Midbrain (tissue), 1 donor: ENCODE data around the gene GAMT.

ENCODE experiments used
- DNase-seq: peaks from one replicate; lab custom pipeline; 2025; lab: John Stamatoyannopoulos, UW

Gene GAMT

DNA sequence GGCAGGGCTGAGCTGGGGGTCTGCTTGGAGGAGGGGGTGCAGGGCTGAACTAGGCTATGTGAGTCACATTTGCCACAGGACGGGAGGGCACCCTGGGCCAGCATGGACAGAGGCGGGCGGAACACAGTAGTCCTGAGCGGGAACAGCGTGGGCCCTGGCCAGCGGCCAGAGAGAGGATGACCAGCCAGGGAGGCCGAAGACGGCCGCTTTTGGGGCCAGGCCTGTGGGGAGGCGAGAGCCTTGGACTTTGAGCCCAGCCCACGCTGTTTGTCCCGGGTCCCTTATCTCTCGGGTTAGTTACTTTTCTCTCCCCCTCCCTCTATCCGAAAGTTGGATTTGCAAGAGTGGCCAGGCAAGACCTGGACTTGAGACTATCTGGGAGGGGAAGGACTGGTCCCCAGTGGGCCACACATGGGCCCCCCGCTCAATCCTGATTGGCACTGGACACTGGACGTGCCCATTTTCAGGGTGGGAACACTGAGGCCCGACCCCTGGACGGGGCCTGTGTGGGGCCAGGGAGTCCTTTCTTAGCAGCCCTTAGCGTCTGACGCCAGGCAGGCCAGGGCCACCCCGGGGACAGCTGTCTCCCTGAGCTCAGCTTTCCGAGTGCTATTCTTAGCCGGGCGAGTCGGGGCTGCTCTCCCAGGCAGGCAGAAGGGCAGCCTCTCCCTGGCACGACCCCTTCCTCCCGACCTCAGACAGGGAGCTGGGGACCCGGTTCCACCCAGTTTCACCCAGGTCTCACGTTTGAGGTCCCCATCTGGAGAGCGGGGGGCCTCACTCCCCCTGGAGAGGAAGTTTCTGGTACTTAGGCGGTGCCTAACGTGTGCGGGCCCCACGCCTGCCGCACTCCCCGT, 833 bp downstream of the GAMT start:
- no peak for DNase-seq

GRCh38 chr19:1399745-1400144, 1.6 kb downstream of the GAMT start:
- no peak for DNase-seq

GRCh38 chr19:1399079-1399478, 2.3 kb downstream of the GAMT start:
- DNase-seq, result no peak

GRCh38 chr19:1397838-1398237, 3.5 kb downstream of the GAMT start:
- no peak for DNase-seq

GRCh38 chr19:1396768-1397679, 4.3 kb downstream of the GAMT start:
- no peak for DNase-seq

DNA sequence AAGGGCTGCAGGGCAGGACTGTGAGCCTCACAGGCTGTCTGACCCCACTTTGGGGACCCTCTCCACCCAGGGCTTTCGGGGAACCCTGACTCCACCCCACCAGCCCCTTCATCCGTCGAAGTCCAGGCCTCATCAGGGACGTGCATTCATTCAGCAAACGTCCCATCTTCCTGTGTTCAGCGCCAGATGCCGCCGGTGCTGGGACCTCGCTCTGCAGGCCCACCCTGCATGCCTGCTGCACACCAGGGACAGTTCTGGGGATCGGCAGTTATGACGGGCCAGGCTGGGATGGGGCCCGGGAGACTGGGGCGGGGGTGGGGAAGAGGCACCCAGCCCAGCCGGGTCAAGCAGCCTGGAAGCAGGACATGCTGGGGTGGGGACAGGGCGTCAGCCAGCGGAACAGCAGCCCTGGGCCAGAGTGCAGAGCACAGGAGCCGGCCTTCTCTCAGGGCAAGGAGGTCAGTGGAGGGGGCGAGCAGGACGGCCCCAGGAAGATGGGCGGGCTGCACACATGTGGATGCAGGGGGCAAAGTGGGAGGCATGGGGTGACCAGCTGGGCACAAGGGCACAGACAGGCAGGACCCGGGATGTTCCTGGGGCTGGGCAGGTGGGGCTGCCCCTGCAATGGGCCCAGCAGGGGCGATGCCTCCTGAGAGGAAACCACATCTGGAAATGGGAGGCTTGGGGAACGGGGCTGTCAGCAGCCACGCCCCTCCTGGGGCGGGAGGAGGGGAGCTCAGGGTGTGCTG, 5.1 kb downstream of the GAMT start:
- no peak for DNase-seq

GRCh38 chr19:1395194-1396018, 5.9 kb downstream of the GAMT start:
- DNase-seq, result no peak

- DNase-seq, result peak; percentile 34
Observed at GRCh38 chr19:1394252-1395193, 6.8 kb downstream of the GAMT start.

- DNase-seq, result no peak
Observed at GRCh38 chr19:1393841-1394240, 7.5 kb downstream of the GAMT start.

DNA sequence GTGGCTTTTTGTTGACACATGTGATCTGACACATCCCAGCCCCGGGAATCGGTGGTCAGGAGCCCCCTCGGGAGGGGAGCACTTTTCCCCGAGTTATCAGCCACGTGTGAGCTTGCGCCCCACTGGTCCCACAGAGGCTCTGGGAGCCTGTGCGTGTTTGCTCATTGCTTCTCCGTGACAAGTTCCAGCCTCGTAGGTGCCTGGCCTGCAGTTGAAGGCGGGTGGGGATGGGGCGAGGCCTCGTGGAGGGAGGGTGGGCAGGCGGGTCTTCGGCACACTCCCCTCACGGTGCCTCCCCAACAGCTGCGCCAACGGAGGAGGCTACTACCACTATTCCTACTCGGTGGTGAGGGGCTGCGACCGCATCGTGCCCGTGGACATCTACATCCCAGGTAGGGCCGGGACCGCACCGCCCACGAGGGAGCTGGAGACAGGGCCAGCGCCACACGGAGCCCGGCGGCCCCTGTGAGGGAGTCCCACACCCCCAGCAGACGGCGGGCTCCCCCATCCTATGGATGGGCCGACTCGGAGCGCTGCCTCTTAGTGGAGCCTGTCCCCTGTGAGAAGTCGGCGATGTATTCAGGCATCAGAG, 8.3 kb downstream of the GAMT start:
- no peak for DNase-seq

DNA sequence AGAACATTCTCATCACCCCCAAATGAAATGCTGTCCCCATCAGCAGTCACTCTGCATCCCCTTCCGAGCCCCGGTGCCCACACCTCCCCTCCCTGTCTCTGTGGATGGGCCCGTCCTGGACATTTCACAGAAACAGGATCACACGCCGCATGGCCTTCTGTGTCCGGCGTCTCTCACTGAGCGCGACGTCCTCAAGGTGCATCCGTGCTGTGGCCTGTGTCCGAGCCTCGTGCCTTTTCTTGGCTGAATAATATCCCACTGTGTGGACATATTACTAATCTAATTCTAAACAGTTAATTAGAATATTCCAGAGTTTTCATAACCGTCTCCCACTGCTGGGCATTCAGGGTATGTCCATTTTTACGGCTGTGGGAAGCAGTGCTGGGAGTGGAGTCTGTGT, 8.9 kb downstream of the GAMT start:
- DNase-seq, result no peak

- no peak for DNase-seq
Observed at GRCh38 chr19:1390890-1391423, 10.4 kb downstream of the GAMT start.

GRCh38 chr19:1389033-1389940, 12.1 kb downstream of the GAMT start:
- DNase-seq, result peak; percentile 85

DNA sequence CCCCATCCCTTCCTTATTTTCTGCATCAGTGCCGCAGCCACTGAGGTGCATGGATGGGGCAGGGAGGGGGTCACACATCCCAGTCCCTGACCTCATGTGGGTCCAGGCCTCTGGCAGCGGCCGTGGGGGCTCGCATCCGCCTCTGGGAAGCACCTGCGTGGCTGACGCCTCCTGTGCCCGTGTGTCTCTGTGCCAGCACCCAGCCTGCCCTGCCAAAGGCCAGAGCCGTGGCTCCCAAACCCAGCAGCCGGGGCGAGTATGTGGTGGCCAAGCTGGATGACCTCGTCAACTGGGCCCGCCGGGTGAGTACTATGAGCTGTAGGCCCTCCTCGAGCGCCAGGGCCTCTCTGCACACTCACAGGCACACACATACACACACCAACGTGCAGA, 12.7 kb downstream of the GAMT start:
- no peak for DNase-seq

DNA sequence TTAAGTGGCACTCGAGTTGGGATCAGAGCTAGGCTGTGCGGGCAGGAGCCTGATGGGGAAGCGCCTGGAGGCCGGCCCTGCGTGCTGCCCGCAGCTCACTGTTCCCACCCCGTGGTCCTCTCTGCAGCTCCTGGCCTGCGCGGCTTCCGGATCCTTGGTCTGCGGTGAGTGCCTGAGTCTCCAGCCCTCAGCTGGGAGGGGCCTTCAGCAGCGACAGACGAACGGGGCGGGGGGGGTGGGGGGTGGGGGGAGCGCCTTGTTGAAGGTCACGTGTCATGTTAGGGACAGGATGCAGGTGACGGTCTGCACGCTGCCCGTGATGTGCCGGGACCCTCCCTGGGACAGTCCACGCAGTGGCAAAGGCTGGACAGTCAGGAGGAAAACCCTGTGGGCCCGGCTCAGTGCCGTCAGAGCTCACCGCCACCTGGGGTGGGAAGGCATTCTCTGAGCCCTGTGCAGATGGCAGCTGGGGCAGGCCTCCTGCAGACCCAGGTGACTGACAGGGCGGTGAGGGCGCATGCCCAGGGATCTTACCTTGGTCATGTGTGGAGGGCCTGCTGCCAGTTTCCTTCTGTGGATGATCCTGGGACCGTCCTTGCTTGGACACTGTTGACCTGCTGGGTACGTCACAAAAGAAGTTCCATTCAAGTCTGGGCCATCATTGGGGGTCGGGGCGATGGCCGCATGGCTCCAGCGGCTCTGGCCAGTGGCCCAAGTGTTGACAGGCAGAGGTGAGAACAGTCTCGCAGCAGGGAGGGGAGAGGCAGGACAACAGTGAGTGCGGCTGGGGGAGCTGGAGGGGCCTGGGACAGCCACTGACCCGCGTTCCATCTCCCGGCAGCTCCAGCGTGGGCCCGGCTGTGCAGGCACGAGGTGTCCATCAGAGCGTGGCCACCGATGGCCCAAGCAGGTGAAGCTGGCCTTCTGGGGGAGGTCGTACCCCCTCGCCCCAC, 13.4 kb downstream of the GAMT start:
- no peak for DNase-seq

- no peak for DNase-seq
Observed at GRCh38 chr19:1386945-1387683, 14.2 kb downstream of the GAMT start.

DNA sequence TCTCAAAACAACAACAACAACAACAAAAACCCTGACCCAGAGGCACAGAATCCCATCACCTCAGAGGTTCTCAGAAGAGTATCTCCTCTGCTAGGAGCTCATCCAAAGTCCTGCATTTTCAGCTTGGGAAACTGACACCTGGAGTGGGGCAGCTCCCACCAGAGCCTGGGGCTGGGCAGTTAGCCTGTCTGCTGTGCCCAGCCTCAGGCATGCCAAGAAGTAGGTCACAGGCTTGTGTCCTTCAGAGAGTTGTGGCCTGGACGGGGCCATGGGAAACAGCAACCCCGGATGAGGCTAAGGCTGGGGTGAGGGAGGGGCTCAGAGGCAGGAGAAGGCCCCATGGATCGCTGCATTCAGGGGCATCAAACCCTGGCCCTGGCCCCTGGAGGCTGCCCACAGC, 15.5 kb downstream of the GAMT start:
- no peak for DNase-seq
